Hematopoietic multipotent progenitor cell treated with erythropoietin and hydrocortisone succinate and interleukin-3 and kit ligand, for 4 days (in vitro differentiated cells): Measurements from ENCODE around the gene HEXB.
"Not testable (repeated sequence)": the region's sequence is repeated elsewhere in the genome, so short reads cannot be mapped to it uniquely, and the experiment has no call there.

ENCODE experiments used
- DNase-seq: peaks from one replicate; pipeline ENCODE4 v3.0.0-alpha.2; 2015

Gene HEXB

DNA sequence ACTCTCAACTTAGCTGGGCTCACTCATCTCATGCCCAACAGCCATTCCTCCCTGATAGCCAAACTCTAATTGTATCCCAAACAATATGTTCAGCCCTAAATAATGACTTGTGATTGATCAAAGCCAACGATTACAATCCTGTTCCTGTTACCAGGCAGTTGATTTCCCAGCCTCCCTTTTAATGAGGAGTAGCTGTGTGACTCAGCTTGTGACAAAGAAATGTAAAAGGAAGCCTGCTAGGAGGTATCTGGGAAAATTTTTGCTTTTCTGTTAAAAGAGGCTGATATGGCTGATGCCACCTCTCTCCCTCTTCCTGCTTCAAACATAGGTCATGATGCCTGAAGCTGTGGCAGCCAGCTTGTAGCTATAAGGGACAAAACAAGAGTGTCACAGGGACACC lies 24.9 kb upstream of the HEXB start:
- no peak for DNase-seq

DNA sequence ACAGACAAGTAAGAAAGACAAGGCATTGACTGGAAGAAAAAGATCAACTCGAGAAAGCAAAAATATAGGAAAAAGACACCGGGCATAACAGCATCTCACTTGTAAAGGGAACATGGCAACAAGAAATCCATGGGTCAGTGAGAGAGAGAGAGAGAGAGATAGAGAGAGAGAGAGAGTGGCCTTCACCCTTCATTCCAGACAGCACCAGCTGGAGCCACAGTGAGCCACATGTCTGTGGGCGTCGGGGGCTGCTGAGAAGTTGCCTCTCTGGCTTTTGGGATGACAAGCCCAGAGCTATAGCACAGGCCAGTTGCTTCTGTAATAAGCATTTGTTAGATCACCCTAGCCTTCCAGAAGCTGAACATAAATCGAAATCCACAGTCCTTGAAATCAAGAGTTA lies 24.2 kb upstream of the HEXB start:
- DNase-seq, result no peak

DNA sequence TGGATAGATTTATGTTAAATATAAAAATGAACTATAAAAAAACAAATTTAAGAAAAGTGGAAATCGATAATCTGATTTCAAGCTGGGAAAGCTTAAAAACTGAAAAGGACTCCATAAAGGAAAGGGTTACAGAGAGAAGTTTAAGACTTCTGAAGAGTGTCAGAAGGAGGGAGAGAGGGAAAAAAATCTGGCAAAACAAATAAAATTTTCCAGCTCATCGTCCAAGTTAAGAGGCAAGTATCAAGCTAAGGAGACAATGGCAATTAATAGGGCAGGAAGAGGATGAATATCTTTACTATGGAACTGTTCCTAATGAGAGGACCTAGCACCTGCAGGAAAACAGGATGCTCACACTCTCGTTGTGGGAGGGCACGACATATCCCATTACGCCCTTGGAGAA lies 20.5 kb upstream of the HEXB start:
- no peak for DNase-seq

DNA sequence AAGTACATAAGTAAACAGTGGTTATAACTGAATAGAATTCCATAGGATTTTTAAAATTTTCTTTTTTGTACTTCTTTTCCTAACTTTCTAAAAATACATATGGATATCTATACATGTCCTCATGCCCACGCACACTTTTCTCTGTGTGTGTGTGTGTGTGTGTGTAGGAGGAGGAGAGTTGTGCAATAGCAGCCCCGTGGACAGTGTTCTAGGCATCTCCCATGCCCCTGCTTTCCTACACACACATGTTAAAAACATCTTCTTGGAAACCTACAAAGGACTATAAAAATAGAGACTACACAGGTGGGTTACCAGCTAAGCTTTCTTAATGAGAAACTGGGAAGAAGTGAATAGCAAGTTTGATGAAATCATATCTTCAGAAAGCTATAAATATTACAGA lies 19.8 kb upstream of the HEXB start:
- DNase-seq, result no peak

DNA sequence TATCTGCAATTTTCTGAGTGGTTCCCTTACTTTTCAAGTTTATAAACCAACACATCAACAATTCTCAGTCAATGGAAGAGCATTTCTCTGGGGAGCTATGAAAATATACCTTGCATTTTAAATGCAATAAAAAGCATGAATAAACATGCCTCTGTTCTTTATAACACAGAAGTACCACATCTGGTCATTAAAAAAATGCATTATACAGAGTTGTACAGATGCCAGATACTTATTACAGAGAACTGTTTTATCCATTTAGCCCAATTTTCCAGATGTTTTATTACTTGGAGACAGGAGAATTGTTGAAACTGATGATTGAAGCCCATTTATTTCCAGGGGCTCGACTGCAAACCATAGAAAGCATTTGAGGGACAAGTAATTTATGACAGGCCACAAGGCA lies 19.2 kb upstream of the HEXB start:
- DNase-seq, result no peak

DNA sequence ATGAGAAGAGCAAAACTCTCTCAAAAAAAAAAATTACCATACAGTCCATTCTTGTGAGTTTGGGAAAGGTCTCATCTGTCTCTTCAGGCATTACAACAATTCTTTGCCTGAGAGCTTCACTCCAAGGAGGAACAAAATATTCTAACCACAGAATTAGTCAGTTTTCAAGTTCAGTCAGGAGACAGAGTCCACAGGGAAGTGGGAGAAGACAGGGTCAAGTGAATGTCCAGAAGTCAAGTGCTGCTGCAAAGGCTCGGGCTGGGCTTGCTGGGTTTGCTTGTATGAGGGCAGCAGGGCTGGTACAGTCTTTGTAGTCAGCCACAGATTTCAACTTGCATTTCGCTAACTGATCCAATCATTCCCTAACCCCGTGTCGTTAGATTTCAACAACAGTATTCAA lies 17.6 kb upstream of the HEXB start:
- no peak for DNase-seq

DNA sequence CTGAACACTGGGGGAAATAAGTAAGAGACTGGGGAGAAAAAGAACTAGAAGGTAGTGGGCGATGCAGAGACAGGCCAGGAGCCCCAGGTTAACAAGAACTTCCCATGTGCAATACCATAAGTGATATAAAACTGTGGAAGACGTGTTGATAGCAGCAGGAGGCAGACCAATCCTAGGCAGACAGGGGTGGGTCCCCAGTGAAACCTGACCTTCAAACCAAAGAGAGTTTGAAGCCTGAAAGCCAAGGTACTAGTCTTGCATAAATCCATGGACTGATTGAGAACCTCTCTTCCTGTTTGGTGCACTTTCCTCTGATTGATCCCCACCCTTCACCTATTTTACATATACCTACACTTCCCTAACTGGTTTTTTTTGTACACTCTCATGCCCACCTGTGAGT lies 15.2 kb upstream of the HEXB start:
- DNase-seq, result no peak

DNA sequence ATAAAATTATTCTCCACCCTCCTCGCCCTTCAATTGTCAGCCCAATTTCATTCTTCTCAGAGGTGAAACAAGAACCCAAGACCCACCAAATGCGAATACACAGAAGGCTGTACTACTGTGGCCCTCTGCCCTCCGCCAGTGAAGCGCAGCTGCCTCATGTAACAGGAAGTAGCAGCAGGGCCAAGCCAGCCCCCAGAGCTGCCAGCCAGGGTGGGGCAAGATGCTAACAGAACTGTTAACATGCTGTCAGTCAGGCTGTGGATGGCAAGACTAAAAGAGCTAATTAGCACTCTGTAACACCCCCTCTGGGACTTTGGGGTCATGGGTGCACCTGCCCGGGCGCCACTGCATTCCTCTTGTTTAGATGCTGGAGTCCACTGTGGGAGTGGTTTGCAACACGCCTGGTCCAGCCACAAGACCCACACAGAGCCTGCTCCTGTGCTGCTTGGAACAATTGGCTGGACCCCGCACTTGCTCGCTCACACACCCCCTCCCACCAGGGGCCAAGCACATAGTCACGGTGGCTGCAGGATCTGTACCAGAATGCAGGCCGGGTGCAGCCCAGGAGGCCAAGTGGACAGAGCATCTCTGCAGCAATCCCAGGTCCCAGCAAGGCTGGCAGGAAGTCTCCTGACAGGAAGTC lies 14.5 kb upstream of the HEXB start:
- no peak for DNase-seq

DNA sequence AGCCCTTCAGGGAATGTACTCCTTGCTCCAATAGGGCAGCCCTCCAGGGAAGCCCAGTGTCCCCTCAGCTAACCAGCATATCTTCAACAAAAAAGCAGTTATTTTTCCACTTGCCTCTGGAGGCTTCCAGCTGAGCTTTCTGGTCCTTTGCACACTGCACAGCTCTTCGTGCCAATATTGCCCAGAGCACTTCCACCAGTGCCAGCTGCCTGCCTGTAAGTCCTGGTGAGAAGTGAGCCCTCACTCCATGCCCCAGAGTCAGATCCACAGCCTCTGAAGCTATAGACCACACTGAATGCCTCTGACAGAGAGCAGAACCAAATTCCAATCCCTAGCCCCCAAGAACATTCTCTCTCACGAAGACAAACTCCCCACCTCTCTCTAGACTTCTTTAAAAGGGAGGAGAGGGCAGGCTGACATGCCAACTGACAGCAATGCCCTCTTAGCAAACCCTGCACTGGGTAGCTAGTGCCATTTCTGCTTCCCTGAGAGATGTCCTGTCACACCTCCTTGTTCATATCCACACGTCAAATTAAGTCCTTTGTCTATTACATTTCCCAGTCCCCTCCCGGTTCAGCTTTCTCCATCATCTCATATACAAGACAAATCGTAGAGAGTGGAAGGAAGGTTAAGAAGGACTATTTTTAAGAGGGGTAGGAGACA lies 12.7 kb upstream of the HEXB start:
- no peak for DNase-seq

DNA sequence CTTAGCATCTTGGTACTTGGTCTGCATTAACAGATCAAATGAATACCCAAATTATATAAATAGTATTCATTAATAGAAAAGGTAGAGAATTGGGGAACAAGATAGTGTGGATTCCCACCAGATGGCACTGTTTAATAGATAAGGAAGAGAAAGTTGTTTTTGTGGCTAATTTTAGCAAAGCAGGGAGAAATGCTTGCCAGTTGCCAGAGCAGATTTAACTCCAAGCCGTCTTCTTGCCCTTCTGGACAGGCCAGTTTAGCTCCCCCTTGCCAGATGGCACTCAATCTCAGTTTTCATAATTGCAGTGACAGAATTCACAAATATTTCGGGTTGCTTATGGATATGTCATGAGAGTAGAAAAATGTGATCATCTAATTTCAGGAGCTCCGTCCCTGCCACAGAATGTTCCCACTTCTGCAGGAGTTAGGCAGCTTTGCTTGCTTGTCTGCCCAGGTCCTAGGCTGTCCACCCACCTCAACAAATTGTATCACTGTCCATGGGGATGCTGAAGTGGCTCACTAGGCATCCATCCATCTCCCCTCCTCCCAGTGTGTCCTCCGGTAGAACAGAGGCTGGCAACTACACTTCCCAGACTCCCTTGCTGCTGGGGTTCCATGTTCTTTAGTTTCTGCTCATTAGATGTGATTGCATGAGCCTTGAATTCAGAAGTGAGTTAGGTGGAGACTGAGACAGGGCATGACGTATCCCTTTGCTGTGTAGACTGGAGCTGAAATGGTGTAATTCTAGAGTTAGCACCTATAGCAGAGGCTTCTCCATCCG lies 11.8 kb upstream of the HEXB start:
- DNase-seq, result peak; percentile 77

DNA sequence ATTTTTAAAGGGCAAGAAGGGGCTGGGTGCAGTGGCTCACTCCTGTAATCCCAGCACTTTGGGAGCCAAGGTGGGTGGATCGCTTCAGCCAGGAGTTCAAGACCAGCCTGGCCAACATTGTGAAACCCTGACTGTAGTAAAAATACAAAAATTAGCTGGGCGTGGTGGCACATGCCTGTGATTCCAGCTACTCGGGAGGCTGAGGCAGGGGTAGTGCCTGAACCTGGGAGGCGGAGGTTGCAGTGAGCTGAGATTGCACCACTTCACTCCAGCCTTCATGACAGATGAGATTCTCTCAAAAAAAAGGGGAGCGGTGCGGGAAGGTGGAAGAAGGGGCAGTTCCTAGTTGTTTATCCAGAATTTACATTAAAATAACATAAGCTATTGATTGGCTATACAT lies 8.6 kb upstream of the HEXB start:
- DNase-seq, result not testable (repeated sequence)

DNA sequence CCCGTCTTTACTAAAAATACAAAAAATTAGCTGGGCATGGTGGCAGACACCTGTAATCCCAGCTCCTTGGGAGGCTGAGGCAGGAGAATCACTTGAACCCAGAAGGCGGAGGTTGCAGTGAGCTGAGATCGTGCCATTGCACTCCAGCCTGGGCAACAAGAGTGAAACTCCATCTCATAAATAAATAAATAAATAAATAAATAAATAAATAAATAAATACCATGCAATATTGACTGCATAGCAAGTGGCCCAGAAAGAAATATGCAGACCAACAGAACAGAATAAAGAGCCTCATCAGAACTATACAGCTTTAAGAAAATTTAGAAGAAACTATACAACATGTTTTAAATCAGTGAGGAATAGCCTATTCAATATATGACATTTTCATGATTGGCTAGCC lies 6.9 kb upstream of the HEXB start:
- not testable (repeated sequence) for DNase-seq

DNA sequence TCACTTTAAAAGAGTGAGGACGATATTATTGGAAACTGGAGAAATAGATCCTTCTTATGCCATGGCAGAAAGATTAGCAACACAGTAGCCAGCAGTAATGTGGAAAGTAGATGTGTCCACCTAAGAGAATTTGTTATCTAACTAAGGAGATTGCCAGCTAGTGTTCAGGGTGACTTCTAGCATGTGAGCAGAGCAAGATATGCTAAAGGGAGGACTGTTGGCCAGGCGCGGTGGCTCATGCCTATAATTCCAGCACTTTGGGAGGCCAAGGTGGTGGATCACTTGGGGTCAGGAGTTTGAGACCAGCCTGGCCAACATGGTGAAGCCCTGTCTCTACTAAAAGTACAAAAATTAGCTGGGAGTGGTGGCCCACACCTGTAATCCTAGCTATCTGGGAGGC lies 5.7 kb upstream of the HEXB start:
- DNase-seq, result not testable (repeated sequence)

DNA sequence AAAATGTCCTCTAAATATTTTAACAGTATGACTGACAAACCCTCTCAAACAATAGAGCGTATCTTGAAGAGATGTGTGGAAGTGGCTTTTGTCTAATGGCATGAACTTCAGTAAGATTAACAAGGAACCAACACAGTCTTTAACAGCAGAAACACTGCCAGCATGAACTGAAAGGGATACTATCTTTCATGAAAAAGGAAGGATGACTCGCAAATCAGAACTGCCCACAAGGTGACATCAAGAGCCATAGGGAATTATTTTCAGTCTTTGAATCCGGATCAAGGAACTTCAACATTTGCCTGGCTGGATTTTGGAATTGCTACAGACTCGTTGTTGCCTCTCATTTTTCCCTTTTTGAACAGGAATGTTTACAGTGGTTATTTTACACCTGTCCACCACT lies 5.1 kb upstream of the HEXB start:
- DNase-seq, result no peak

DNA sequence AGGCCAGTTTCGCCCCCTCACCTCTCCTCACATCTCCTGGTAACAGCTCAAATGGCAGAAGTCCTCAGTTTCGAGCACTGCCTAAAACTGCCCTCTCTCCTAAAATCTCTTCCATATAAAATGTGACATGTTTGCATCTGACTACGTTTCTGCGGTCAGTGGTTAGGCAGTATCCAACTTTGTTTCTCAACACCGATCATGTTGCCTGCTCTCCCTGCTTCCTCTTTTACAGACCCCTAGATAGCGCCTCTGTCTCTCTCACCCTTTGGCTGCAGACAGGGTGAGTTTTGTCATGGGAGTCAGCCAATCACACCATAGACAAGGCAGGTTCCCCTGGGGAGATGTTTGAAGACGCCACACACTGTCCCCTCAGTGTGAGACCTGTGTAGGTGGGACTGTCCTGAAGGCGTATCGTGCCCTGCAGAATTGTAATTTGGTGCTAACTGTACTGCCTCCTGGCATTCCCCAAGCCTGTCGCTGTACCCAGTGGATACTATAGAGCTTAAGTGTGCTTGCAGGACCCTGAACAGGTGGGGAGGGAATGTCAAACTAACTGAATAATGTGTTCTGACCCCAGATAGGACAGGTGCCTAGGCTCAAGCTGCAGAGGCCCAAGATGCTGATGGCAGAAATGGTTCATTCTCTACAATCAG lies 1.1 kb downstream of the HEXB start:
- peak; percentile 93 for DNase-seq

DNA sequence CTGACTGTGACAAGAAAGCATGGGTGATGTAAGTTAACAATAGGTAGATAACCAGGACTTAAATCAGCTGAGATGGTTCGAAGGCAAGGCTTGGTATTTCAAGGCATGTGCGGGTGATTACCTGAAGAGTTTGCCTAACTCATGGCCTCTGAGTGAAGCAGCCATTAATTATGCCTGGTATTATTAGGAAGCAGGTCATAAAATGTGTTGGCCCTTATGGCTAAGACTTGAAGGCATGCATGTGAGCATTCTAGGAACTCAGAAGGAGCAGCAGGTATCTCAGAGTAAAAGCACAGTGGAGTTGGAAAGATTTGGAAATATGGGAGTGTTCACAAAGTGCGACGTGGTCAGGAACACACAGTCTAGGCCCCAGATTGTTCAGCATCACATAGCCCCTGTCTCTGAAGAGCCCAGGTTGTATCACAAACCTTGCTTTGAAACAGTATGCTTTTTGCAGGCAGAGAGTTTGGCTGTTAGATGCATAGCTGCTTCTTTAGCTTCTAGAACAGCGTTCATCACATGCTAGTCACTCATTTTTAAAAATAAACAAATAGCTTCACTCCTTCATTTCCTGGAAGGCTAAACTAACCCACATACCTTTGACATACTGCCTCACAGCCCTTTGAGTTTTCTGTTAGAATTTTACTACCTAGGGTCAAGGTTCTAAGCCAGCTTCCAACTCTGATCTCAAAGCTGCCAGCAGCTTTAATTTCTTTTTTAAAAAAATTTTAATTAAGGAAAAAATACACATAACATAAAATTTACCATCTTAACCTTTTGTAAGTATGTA lies 2.1 kb downstream of the HEXB start:
- no peak for DNase-seq

DNA sequence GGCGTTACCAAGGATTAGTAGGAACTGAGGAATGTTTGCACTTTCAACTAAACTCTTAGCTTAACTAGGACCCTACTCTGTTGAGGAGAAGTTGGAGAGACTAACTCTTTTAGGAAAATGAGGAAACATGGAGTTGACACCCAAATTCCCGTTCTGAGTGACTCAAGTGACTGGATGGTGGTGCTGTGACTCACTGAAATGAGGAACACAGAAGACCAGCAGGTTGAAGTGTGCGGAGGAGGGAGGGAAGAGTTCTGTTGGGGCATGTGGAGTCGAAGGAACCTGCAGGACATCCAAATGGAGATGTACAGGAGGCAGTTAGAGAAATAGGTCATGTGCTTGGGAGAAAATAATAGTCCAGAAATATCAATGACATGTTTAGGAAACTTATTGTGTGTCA lies 8.2 kb downstream of the HEXB start:
- DNase-seq, result no peak

DNA sequence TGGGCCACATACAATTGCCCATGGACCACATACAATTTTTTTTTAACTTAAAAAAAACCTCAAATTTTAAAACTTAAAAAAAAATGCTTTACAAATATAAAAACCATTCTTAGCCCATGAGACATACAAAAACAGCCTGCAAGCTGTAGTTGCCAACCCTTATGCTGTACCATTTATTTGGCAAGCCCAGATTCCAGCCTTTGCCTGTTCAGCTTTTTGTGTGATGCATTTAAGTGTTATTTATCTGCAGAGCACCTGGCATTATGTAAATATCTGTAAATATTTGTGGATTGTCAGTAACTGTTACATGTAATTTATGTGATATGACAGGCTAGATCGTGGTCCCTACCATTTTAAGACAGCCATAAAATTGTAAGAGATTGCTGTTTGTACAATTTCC lies 32.6 kb downstream of the HEXB start:
- no peak for DNase-seq

DNA sequence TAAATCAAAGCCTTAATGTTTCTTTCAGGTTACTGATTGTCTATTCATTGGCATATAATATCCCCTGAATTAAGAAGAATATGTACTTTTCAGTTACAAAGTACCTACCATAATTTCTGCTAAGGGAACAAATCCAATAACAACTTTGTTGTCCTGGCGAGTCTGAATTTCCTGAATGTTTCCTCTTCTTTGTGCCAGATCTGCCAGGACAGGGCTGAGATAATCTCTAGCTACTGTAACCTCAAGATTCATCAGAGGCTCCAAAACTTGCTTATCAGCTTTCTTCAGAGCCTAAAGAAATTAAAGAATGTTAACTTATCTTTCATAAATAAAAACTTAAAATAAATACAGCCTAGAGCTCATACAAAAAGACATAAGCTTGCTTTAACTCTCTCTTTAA lies 37.2 kb downstream of the HEXB start:
- peak; percentile 41 for DNase-seq

DNA sequence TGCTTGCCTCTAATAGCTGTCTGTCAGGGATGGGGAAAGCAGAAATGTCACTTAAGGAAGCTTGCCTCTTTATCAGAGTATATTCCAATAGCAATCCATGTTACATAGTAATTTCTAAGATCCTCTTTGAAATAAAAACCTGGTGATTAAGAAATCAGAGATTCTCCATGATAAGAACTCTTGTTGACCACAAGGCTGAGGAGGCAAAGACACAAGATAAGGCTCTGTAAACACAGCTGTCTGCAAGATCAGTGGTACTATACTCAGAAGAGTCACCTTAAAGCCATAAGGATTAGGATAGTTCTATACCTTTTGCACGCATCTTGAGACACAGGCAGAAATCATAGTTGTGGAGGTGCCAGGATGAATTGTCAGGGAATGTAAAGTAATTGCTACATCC lies 40.3 kb downstream of the HEXB start:
- peak; percentile 57 for DNase-seq

DNA sequence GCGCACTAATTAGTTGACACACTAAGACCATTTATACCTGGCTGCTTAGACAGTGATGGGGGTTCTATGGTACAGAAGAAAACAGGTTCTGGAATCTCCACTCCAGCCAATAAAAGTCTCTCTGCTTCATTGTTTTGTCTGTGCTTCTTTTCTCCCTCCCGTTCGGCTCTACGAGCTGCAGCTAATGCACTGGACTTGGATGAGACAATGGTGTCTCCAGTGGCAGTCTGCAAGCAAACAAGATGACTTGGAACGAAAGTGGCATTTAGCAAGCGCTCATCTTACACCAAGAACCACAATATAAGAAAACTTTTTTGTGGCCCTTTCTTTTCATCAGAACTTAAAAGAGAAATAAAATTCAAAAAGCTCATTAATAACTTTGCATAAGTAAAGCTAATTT lies 51.7 kb downstream of the HEXB start:
- DNase-seq, result no peak

DNA sequence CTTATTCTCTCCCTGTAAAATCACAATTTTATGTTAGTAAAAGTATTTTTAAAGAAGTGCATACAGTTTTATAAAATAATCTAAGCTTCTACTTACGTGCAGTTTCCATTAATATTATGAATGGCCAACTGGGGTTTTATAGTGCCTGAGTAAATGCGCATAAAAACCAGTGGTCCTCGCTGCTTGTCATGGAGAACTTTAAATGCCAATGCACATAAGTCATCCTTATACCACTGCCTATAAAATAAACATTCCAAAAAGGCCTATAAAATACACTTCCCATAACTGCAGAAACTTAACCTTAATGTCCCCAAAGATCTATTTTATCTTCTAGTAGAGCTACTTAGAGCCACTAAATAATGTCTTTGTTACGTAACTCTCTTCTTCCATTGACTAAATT lies 53.4 kb downstream of the HEXB start:
- no peak for DNase-seq

DNA sequence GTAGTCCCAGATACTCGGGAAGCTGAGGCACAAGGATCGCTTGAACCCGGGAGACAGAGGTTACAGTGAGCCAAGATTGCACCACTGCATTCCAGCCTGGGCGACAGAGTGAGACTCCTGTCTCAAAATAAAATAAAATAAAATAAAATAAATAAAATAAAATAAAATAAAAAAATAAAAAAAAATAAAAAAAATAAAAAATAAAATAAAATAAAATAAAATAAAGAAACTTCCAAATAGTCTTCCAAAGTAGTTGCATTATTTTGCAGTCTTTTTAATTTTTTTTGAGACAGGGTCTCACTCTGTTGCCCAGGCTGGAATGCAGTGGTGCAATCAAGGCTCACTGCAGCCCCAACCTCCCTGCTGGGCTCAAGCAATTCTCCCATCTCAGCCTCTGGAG lies 63.7 kb downstream of the HEXB start:
- DNase-seq, result not testable (repeated sequence)
